CD14-positive monocyte (primary cell): ENCODE measurements around the gene SRRT. TPM values are rescaled to one million over a fixed set of nuclear protein-coding genes. Genes with fewer than 3 reads are reported as not detected.

ENCODE experiments used
- DNase-seq, 3 donors: peaks; one replicate each; pipeline ENCODE4 v3.0.0-alpha.2; 2011 to 2022
- H2AFZ ChIP-seq: 2 replicates; pipeline ENCODE4 v1.6.0; 2012; ENCODE audit warnings: mild to moderate bottlenecking, low read depth, low read length, inconsistent platforms; ENCODE audit not compliant: insufficient read depth, poor library complexity, severe bottlenecking
- H3K27ac ChIP-seq, 2 donors: 1 replicate in 1 of 2; 2 replicates in 1 of 2; pipeline ENCODE4 v1.5.1; 2012 to 2013; ENCODE audit warnings: low read length in 2 of 2, control low read depth in 1 of 2, inconsistent platforms in 1 of 2, low read depth in 1 of 2, mild to moderate bottlenecking in 1 of 2
- H3K27me3 ChIP-seq, 2 donors: one replicate each; pipeline versions ENCODE4 v1.6.0 to v1.6.1; 2011 to 2013; ENCODE audit warnings: low read length in 2 of 2; ENCODE audit not compliant: control insufficient read depth in 2 of 2, insufficient read depth in 2 of 2
- H3K36me3 ChIP-seq, 2 donors: replicated peaks in 1 of 2; 1 replicate in 1 of 2; 2 replicates in 1 of 2; pipeline versions ENCODE4 v1.5.1 to v1.6.1; 2012 to 2013; ENCODE audit warnings: low read length in 2 of 2, control low read depth in 1 of 2, inconsistent platforms in 1 of 2, mild to moderate bottlenecking in 1 of 2; ENCODE audit not compliant: insufficient read depth in 2 of 2, control insufficient read depth in 1 of 2
- H3K4me1 ChIP-seq, 2 donors: 1 replicate in 1 of 2; 2 replicates in 1 of 2; pipeline versions ENCODE4 v1.5.1 to v1.6.1; 2012 to 2013; ENCODE audit warnings: low read length in 2 of 2, control low read depth in 1 of 2, inconsistent platforms in 1 of 2, mild to moderate bottlenecking in 1 of 2, moderate library complexity in 1 of 2; ENCODE audit not compliant: insufficient read depth in 2 of 2, control insufficient read depth in 1 of 2
- H3K4me2 ChIP-seq: replicated peaks from 2 replicates; pipeline ENCODE3; 2012; ENCODE audit warnings: low read length, moderate library complexity, mild to moderate bottlenecking; ENCODE audit not compliant: poor library complexity, severe bottlenecking; ENCODE audit errors: extremely low read depth
- H3K4me3 ChIP-seq, 3 experiments: fragments of 200-600 bp in 1 of 3; sonication (generic) in 1 of 3; replicated peaks in 1 of 3; 1 replicate in 2 of 3; 2 replicates in 1 of 3; pipeline ENCODE4 v1.5.1; 2011 to 2013; ENCODE audit warnings: low read length in 3 of 3, mild to moderate bottlenecking in 3 of 3, control low read depth in 2 of 3, low read depth in 2 of 3, inconsistent platforms in 1 of 3, moderate library complexity in 1 of 3
- H3K79me2 ChIP-seq: 2 replicates; pipeline ENCODE4 v1.6.0; 2012; ENCODE audit warnings: mild to moderate bottlenecking, control low read depth, inconsistent platforms, low read length, moderate library complexity; ENCODE audit not compliant: insufficient read depth
- H3K9ac ChIP-seq: 2 replicates; pipeline ENCODE4 v1.6.0; 2017; ENCODE audit warnings: low read length, mild to moderate bottlenecking; ENCODE audit not compliant: insufficient read depth, poor library complexity, severe bottlenecking
- H3K9me3 ChIP-seq, 2 donors: replicated peaks in 1 of 2; 1 replicate in 1 of 2; 2 replicates in 1 of 2; pipeline versions ENCODE4 v1.5.1 to v1.6.1; 2012 to 2013; ENCODE audit warnings: low read length in 2 of 2, control low read depth in 1 of 2; ENCODE audit not compliant: control insufficient read depth in 1 of 2, insufficient read depth in 1 of 2
- H4K20me1 ChIP-seq: 2 replicates; pipeline ENCODE4 v1.6.0; 2012; ENCODE audit warnings: mild to moderate bottlenecking, low read length, control low read depth, moderate library complexity; ENCODE audit not compliant: insufficient read depth
- H3K27ac Mint-ChIP-seq, 7 donors: one replicate each; pipeline ENCODE4 v1.8.0; 2020; ENCODE audit warnings: mild to moderate bottlenecking in 7 of 7, mixed read lengths in 7 of 7, moderate library complexity in 6 of 7, inconsistent platforms in 2 of 7
- H3K27me3 Mint-ChIP-seq, 3 donors: one replicate each; pipeline ENCODE4 v1.8.0; 2021 to 2022; ENCODE audit warnings: low read depth in 3 of 3, mild to moderate bottlenecking in 3 of 3, mixed read lengths in 3 of 3, moderate library complexity in 3 of 3, inconsistent platforms in 1 of 3
- H3K36me3 Mint-ChIP-seq, 2 donors: one replicate each; pipeline ENCODE4 v1.8.0; 2020; ENCODE audit warnings: mixed read lengths in 2 of 2, inconsistent platforms in 1 of 2, mild to moderate bottlenecking in 1 of 2
- H3K4me1 Mint-ChIP-seq: one replicate; pipeline ENCODE4 v1.8.0; 2020; ENCODE audit warnings: mild to moderate bottlenecking, mixed read lengths
- H3K4me3 Mint-ChIP-seq, 2 donors: one replicate each; pipeline ENCODE4 v1.8.0; 2020; ENCODE audit warnings: mild to moderate bottlenecking in 2 of 2, mixed read lengths in 2 of 2, moderate library complexity in 1 of 2
- H3K9me3 Mint-ChIP-seq, 7 donors: one replicate each; pipeline ENCODE4 v1.8.0; 2020 to 2022; ENCODE audit warnings: mixed read lengths in 7 of 7, mild to moderate bottlenecking in 6 of 7, moderate library complexity in 6 of 7, inconsistent platforms in 2 of 7
- WGBS: methylation state at CpG from one replicate; pipeline ENCODE4 v1.1.5; 2013; ENCODE audit warnings: missing lambda C conversion rate; ENCODE audit not compliant: insufficient coverage; 5-methylcytosine and 5-hydroxymethylcytosine counted together
- intact Hi-C, 2 donors: fragments of 100-400 bp; cut with micrococcal nuclease; formaldehyde crosslinking; loops; one replicate each; pipeline versions ENCODE4 v1.15.0 to v1.15.1; 2023
- polyA plus RNA-seq, 3 donors: library from polyadenylated mRNA; depleted of rRNA in 1 of 3; unstranded in 2 of 3; stranded (reverse) in 1 of 3; fragments of 300-500 nt in 2 of 3; fragments of >200 nt in 1 of 3; fragmentation: Illumina TruSeq in 2 of 3; gene quantifications; 1 replicate in 2 of 3; 2 replicates in 1 of 3; pipeline ENCODE4 v1.2.3, GENCODE V29; 2012 to 2021
- TF ChIP-seq, protein P1 (sequence below): fragments of 200-600 bp; IDR thresholded peaks from one replicate; pipeline ENCODE4 v1.8.0; 2022; ENCODE audit warnings: antibody characterized with exemption, mild to moderate bottlenecking

The SRRT gene
- polyA plus RNA-seq, 3 donors: 26.9 to 116 (median 29.6) TPM

DNA sequence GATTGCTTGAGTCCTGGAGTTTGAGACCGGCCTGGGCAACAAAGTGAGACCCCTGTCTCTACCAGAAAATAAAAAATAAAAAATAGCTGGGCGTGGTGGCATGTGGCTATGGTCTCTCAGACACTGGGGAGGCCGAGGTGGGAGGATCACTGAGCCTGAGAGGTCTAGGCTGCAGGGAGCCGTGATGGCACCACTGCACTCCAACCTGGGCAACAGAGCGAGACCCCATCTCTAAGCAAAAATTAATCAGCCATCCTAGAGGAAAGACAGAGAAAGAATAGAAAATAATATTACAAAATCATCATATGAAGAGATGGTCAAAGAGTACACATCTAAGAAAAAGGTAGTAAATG is 42.6 kb upstream of the SRRT start:
- Mint-ChIP-seq H3K9me3 (peaks cover 2 to 17% (median 11%) of the 10 kb centered on the region in 7 donors), H3K4me3 (no peak overlapping the region), H3K27me3 (peaks cover 38 to 45% (median 42%) of the 10 kb centered on the region in 3 donors), H3K4me1 (peaks cover 28% of the 10 kb centered on the region), H3K36me3 (peaks cover 6 to 8% of the 10 kb centered on the region in 2 donors), H3K27ac (no peak overlapping the region)
- Histone ChIP-seq H3K27me3 (peaks cover 17 to 34% of the 10 kb centered on the region in 2 donors), H3K4me1 (peaks cover 24 to 28% of the 10 kb centered on the region in 2 donors), H3K79me2 (no peaks in the 10 kb centered on the region), H2AFZ (no peak overlapping the region), H3K9ac (no peak overlapping the region), H3K27ac (no peak overlapping the region), H3K4me2 (no peak overlapping the region), H3K4me3 (no peak overlapping the region), H3K36me3 (no peaks in the 10 kb centered on the region), H3K9me3 (peaks cover 0 to 4% of the 10 kb centered on the region in 2 donors), H4K20me1 (no peaks in the 10 kb centered on the region)
- intact Hi-C loops: no loop called here
- DNase-seq: no peak
- TF ChIP-seq, protein P1, sequence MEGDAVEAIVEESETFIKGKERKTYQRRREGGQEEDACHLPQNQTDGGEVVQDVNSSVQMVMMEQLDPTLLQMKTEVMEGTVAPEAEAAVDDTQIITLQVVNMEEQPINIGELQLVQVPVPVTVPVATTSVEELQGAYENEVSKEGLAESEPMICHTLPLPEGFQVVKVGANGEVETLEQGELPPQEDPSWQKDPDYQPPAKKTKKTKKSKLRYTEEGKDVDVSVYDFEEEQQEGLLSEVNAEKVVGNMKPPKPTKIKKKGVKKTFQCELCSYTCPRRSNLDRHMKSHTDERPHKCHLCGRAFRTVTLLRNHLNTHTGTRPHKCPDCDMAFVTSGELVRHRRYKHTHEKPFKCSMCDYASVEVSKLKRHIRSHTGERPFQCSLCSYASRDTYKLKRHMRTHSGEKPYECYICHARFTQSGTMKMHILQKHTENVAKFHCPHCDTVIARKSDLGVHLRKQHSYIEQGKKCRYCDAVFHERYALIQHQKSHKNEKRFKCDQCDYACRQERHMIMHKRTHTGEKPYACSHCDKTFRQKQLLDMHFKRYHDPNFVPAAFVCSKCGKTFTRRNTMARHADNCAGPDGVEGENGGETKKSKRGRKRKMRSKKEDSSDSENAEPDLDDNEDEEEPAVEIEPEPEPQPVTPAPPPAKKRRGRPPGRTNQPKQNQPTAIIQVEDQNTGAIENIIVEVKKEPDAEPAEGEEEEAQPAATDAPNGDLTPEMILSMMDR: no peak
- no CpG with 5 or more reads among the region's 5 CpGs for WGBS

DNA sequence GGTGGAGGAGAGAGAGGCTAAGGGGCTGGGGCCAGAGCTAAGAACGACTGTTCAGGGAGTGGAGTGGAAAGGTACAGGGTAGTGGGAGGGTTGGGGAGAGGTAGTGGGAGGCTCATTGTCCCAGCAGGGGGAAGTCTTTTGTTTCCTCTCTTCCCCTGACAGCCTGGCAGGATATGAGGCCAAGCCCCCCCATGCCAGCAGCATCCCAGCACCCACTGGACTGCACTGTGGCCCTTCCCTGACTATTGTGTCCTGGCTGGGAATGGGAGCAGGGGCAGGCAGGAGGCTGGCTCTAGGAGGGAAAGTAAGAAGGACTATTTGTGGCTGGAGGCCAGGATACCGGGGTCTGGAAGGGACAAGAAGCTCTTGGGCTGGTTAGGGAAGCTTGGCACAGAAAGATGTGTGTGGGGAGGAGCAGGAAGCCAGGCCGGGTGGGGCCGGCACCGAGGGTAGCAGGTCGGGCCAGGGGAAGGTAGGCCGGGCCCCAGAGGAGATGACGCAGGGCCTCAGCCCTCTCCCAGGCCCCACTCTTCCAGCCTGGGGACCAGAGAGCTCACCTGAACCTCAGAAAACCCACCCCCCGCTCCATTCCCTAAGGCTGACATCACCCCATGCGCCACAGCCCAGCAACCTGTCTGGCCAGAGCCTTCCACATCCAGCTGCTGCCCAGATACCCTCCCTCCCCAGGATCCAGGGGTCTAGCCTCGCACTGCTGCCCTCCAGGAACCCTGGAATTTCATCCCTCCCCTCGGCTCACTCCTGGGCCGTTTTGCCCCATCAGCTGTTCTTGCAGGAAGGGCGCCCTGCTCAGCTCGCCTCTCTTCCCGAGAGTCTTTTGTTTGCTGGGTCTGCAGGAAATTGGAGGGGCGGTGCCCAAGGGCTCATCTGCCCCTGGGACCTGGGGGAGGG is 38.7 kb upstream of the SRRT start:
- intact Hi-C loops: no loop called here
- no peak overlapping the region for H3K4me2 ChIP-seq
- H4K20me1 ChIP-seq: no peaks in the 10 kb centered on the region
- peaks cover 8 to 11% (median 10%) of the 10 kb centered on the region in 3 donors for H3K27me3 Mint-ChIP-seq
- no peak overlapping the region for H3K4me3 ChIP-seq
- no peaks in the 10 kb centered on the region for H3K27me3 ChIP-seq
- H3K9me3 ChIP-seq: no peaks in the 10 kb centered on the region
- peaks cover 16 to 17% of the 10 kb centered on the region in 2 donors for H3K4me1 ChIP-seq
- peaks cover 18% of the 10 kb centered on the region for H3K4me1 Mint-ChIP-seq
- H2AFZ ChIP-seq: peak overlapping the region; percentile 81
- WGBS: 26% methylated on average over 16 of the region's 17 CpGs
- no peaks in the 10 kb centered on the region for H3K9me3 Mint-ChIP-seq
- no peaks in the 10 kb centered on the region for H3K79me2 ChIP-seq
- no peak overlapping the region for H3K4me3 Mint-ChIP-seq
- no peaks in the 10 kb centered on the region for H3K36me3 Mint-ChIP-seq
- H3K36me3 ChIP-seq: no peaks in the 10 kb centered on the region
- DNase-seq: no peak
- no peak overlapping the region for H3K27ac ChIP-seq
- H3K27ac Mint-ChIP-seq: peak overlapping the region in 3 of 7 donors; percentile 33 to 52 (median 42)
- TF ChIP-seq, protein P1: no peak
- H3K9ac ChIP-seq: no peak overlapping the region
